Neural cell (in vitro differentiated cells): ENCODE data around the gene RABGAP1L. TPM values are rescaled to one million over a fixed set of nuclear protein-coding genes. Genes with fewer than 3 reads are reported as not detected.

Source experiments
- H2AFZ ChIP-seq: fragments of 200-600, 300-800 bp; sonication (generic), shearing (Covaris generic); 2 replicates; pipeline ENCODE4 v1.6.0; 2014; ENCODE audit warnings: low read depth, mild to moderate bottlenecking, antibody characterized with exemption, low read length, moderate library complexity
- H3F3A ChIP-seq: fragments of 200-600 bp; shearing (Covaris generic); 2 replicates; pipeline ENCODE4 v1.6.1; 2016; ENCODE audit warnings: mild to moderate bottlenecking, moderate library complexity, mixed read lengths, antibody characterized with exemption, low read length; ENCODE audit not compliant: insufficient read depth, poor library complexity, severe bottlenecking
- H3K27ac ChIP-seq: fragments of 200-600, 300-800 bp; sonication (generic), shearing (Covaris generic); 2 replicates; pipeline ENCODE4 v1.5.1; 2014; ENCODE audit warnings: mild to moderate bottlenecking, low read length, moderate library complexity
- H3K27me3 ChIP-seq: fragments of 300-800, 200-600 bp; sonication (generic), shearing (Covaris generic); 2 replicates; pipeline ENCODE4 v1.6.0; 2014; ENCODE audit warnings: mild to moderate bottlenecking, low read depth, low read length, moderate library complexity; ENCODE audit not compliant: insufficient read depth
- H3K36me3 ChIP-seq: fragments of 300-800, 200-600 bp; sonication (generic), shearing (Covaris generic); 2 replicates; pipeline ENCODE4 v1.5.1; 2014; ENCODE audit warnings: mild to moderate bottlenecking, antibody characterized with exemption, low read length, moderate library complexity; ENCODE audit not compliant: insufficient read depth
- H3K4me2 ChIP-seq: fragments of 300-800, 200-600 bp; sonication (generic), shearing (Covaris generic); 2 replicates; pipeline ENCODE4 v1.6.0; 2014; ENCODE audit warnings: mild to moderate bottlenecking, low read length
- H3K4me3 ChIP-seq: fragments of 300-800, 200-600 bp; sonication (generic), shearing (Covaris generic); 2 replicates; pipeline ENCODE4 v1.5.1; 2014; ENCODE audit warnings: mild to moderate bottlenecking, low read length, moderate library complexity
- H3K79me2 ChIP-seq: fragments of 200-600 bp; shearing (Covaris generic); replicated peaks from 2 replicates; pipeline ENCODE4 v1.6.0; 2014; ENCODE audit warnings: mild to moderate bottlenecking, low read length, moderate library complexity; ENCODE audit not compliant: insufficient read depth
- H3K9ac ChIP-seq: fragments of 300-800, 200-600 bp; sonication (generic), shearing (Covaris generic); 2 replicates; pipeline ENCODE4 v1.6.1; 2016; ENCODE audit warnings: mild to moderate bottlenecking, low read length, mixed read lengths
- H3K9me2 ChIP-seq: fragments of 200-600 bp; shearing (Covaris generic); 2 replicates; pipeline ENCODE4 v1.6.1; 2016; ENCODE audit warnings: mild to moderate bottlenecking, low read length, mixed read lengths; ENCODE audit not compliant: insufficient read depth
- H3K9me3 ChIP-seq: fragments of 200-600, 300-800 bp; sonication (generic), shearing (Covaris generic); 2 replicates; pipeline ENCODE4 v1.6.1; 2016; ENCODE audit warnings: mild to moderate bottlenecking, mixed run types, low read length, moderate library complexity, mixed read lengths
- H4K20me1 ChIP-seq: fragments of 200-600 bp; shearing (Covaris generic); 2 replicates; pipeline ENCODE4 v1.6.1; 2016; ENCODE audit warnings: mild to moderate bottlenecking, mixed run types; ENCODE audit not compliant: insufficient read depth
- EP300 ChIP-seq: fragments of 450-650 bp; conservative IDR thresholded peaks from 2 replicates; pipeline ENCODE4 v1.6.1; 2014; ENCODE audit warnings: antibody characterized with exemption, mild to moderate bottlenecking, moderate library complexity; ENCODE audit not compliant: poor library complexity, severe bottlenecking
- EZH2 ChIP-seq: fragments of 200-600, 300-800 bp; shearing (Covaris generic), sonication (generic); IDR thresholded peaks from 2 replicates; pipeline ENCODE4 v1.6.1; 2014; ENCODE audit warnings: antibody characterized with exemption, low read length, borderline replicate concordance, mild to moderate bottlenecking; ENCODE audit not compliant: insufficient read depth, poor library complexity, severe bottlenecking
- MXI1 ChIP-seq: fragments of 450-650 bp; conservative IDR thresholded peaks from 2 replicates; pipeline ENCODE4 v1.6.1; 2014; ENCODE audit warnings: antibody characterized with exemption, mild to moderate bottlenecking; ENCODE audit not compliant: poor library complexity, severe bottlenecking
- POLR2AphosphoS5 ChIP-seq: IDR thresholded peaks from 2 replicates; pipeline ENCODE4 v1.6.1; 2012
- RAD21 ChIP-seq: fragments of 450-650 bp; conservative IDR thresholded peaks from 2 replicates; pipeline ENCODE4 v1.6.1; 2014; ENCODE audit warnings: antibody characterized with exemption, mild to moderate bottlenecking, moderate library complexity
- SMC3 ChIP-seq: fragments of 450-650 bp; conservative IDR thresholded peaks from 2 replicates; pipeline ENCODE4 v1.6.1; 2014; ENCODE audit warnings: antibody characterized with exemption, mild to moderate bottlenecking, moderate library complexity; ENCODE audit not compliant: poor library complexity
- TAF1 ChIP-seq: IDR thresholded peaks from 2 replicates; pipeline ENCODE4 v1.6.1; 2012; ENCODE audit warnings: low read depth
- polyA plus RNA-seq: library from polyadenylated mRNA; depleted of rRNA; stranded (reverse); fragments of >200 nt; gene quantifications from 2 replicates; pipeline ENCODE4 v1.2.3, GENCODE V29; 2014
- TF ChIP-seq, protein P1 (sequence below): IDR thresholded peaks from 2 replicates; pipeline ENCODE4 v1.6.1; 2012; ENCODE audit warnings: borderline replicate concordance
- TF ChIP-seq, protein P2 (sequence below): fragments of 450-650 bp; IDR thresholded peaks from 2 replicates; pipeline ENCODE4 v1.5.1; 2014; ENCODE audit warnings: antibody characterized with exemption, mild to moderate bottlenecking, moderate library complexity; ENCODE audit not compliant: poor library complexity, severe bottlenecking

RABGAP1L gene
- polyA plus RNA-seq, 1 donor from 2014 or later: 32.2 TPM

DNA sequence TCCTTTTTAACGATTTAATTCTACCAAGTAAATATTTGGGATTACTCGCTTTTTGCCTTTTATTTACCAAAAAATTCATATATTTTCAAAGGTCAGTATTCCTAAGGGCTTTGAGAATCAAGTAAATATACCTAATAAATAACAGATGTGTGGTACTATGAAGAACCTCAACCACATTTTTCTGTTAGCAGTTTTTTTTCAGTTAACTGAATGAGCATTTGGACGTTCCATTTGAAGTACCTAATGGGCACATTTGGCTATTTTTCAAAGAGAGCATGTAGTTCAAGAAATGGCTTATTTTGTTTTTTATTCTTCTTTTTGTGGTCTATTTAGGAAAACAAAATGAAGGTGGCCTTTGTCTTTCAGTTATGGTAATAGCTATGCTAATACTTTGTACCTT, 541.5 kb downstream of the RABGAP1L start:
- Histone ChIP-seq H3K4me2 (no peak overlapping the region), H3K9me3 (no peaks in the 10 kb centered on the region), H4K20me1 (no peaks in the 10 kb centered on the region), H3K9ac (no peak overlapping the region), H3K9me2 (no peaks in the 10 kb centered on the region), H3K79me2 (no peaks in the 10 kb centered on the region), H3K27me3 (no peaks in the 10 kb centered on the region), H3K27ac (no peak overlapping the region), H3F3A (no peaks in the 10 kb centered on the region), H3K36me3 (no peaks in the 10 kb centered on the region), H3K4me3 (no peak overlapping the region), H2AFZ (no peak overlapping the region)
- TF ChIP-seq, protein P1, sequence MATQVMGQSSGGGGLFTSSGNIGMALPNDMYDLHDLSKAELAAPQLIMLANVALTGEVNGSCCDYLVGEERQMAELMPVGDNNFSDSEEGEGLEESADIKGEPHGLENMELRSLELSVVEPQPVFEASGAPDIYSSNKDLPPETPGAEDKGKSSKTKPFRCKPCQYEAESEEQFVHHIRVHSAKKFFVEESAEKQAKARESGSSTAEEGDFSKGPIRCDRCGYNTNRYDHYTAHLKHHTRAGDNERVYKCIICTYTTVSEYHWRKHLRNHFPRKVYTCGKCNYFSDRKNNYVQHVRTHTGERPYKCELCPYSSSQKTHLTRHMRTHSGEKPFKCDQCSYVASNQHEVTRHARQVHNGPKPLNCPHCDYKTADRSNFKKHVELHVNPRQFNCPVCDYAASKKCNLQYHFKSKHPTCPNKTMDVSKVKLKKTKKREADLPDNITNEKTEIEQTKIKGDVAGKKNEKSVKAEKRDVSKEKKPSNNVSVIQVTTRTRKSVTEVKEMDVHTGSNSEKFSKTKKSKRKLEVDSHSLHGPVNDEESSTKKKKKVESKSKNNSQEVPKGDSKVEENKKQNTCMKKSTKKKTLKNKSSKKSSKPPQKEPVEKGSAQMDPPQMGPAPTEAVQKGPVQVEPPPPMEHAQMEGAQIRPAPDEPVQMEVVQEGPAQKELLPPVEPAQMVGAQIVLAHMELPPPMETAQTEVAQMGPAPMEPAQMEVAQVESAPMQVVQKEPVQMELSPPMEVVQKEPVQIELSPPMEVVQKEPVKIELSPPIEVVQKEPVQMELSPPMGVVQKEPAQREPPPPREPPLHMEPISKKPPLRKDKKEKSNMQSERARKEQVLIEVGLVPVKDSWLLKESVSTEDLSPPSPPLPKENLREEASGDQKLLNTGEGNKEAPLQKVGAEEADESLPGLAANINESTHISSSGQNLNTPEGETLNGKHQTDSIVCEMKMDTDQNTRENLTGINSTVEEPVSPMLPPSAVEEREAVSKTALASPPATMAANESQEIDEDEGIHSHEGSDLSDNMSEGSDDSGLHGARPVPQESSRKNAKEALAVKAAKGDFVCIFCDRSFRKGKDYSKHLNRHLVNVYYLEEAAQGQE: no peak
- TF ChIP-seq MXI1: no peak
- TF ChIP-seq TAF1: no peak
- no peak for TF ChIP-seq RAD21
- no peak for TF ChIP-seq EP300
- TF ChIP-seq, protein P2, sequence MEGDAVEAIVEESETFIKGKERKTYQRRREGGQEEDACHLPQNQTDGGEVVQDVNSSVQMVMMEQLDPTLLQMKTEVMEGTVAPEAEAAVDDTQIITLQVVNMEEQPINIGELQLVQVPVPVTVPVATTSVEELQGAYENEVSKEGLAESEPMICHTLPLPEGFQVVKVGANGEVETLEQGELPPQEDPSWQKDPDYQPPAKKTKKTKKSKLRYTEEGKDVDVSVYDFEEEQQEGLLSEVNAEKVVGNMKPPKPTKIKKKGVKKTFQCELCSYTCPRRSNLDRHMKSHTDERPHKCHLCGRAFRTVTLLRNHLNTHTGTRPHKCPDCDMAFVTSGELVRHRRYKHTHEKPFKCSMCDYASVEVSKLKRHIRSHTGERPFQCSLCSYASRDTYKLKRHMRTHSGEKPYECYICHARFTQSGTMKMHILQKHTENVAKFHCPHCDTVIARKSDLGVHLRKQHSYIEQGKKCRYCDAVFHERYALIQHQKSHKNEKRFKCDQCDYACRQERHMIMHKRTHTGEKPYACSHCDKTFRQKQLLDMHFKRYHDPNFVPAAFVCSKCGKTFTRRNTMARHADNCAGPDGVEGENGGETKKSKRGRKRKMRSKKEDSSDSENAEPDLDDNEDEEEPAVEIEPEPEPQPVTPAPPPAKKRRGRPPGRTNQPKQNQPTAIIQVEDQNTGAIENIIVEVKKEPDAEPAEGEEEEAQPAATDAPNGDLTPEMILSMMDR: no peak
- TF ChIP-seq EZH2: no peak
- no peak for TF ChIP-seq SMC3
- TF ChIP-seq POLR2AphosphoS5: no peak

DNA sequence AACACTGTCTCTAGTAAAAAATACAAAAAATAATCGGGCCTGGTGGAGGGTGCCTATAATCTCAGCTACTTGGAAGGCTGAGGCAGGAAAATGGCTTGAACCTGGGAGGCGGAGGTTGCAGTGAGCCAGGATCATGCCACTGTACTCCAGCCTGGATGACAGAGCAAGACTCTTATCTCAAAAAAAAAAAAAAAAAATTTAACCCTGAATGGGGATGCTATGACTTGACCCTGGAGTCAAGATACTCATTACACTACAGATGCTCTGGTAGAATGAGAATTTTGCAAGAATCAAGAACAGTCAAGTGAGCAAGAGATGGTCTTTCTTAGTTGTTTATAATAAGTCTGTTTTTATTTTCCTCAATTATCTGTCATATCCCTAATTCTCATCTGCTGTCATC, 542.2 kb downstream of the RABGAP1L start:
- H2AFZ ChIP-seq: no peak overlapping the region
- H3K9ac ChIP-seq: no peak overlapping the region
- no peak overlapping the region for H3K27ac ChIP-seq
- H3F3A ChIP-seq: no peaks in the 10 kb centered on the region
- H3K79me2 ChIP-seq: no peaks in the 10 kb centered on the region
- no peak for TF ChIP-seq POLR2AphosphoS5
- TF ChIP-seq, protein P1: no peak
- no peak for TF ChIP-seq RAD21
- no peak for TF ChIP-seq TAF1
- TF ChIP-seq EZH2: no peak
- TF ChIP-seq EP300: no peak
- no peak for TF ChIP-seq MXI1
- TF ChIP-seq, protein P2: no peak
- no peak for TF ChIP-seq SMC3
- H3K9me3 ChIP-seq: no peaks in the 10 kb centered on the region
- H3K9me2 ChIP-seq: no peaks in the 10 kb centered on the region
- H3K4me3 ChIP-seq: no peak overlapping the region
- no peak overlapping the region for H3K4me2 ChIP-seq
- no peaks in the 10 kb centered on the region for H3K27me3 ChIP-seq
- no peaks in the 10 kb centered on the region for H3K36me3 ChIP-seq
- no peaks in the 10 kb centered on the region for H4K20me1 ChIP-seq
